HCT116 (cell line): ENCODE results near the gene PMAIP1. TPM values are rescaled to one million over a fixed set of nuclear protein-coding genes. Genes with fewer than 3 reads are reported as not detected.

ENCODE experiments used
- ATAC-seq: fragments of 200-7000 bp; cut with Tn5 transposase; 2 replicates; pipeline ENCODE4 v1.9.1; 2020; ENCODE audit warnings: mild to moderate bottlenecking, moderate library complexity
- BruUV-seq: library from RNA; stranded (reverse); fragments of 400-500 nt; replicated peaks from 2 replicates; lab custom pipeline; 2021; lab: Mats Ljungman, UMichigan
- CTCF ChIA-PET: fragments of 300-600 bp; sonication (Branson Sonifier 250); formaldehyde crosslinking; loops from one replicate; lab custom pipeline; 2021; ENCODE audit warnings: antibody characterized with exemption; lab: Charles Lee
- POLR2A ChIA-PET: fragments of 300-600, 350-600 bp; sonication (Branson Sonifier 250); formaldehyde crosslinking; loops from one replicate; lab custom pipeline; 2021; ENCODE audit warnings: antibody characterized with exemption; lab: Charles Lee
- RAD21 ChIA-PET, 2 experiments: fragments of 300-600 bp; sonication (Branson Sonifier 250); formaldehyde crosslinking; loops; one replicate each; lab custom pipeline; 2023; ENCODE audit warnings: low total read pairs in 2 of 2; ENCODE audit not compliant: uncharacterized antibody in 2 of 2, unreplicated experiment in 2 of 2, low non-redundant PET in 1 of 2; lab: Charles Lee
- DNase-seq: peaks from one replicate; pipeline ENCODE4 v3.0.0-alpha.2; 2010; ENCODE audit warnings: low read depth, low spot score
- H2AFZ ChIP-seq: fragments of 200-600 bp; shearing (Covaris generic), sonication (generic); 2 replicates; pipeline ENCODE4 v1.6.1; 2017; ENCODE audit warnings: low read depth, mixed run types, mixed read lengths, antibody characterized with exemption, low read length; ENCODE audit not compliant: poor library complexity, severe bottlenecking
- H3K27ac ChIP-seq: 2 replicates; pipeline ENCODE4 v1.5.1; 2012; ENCODE audit warnings: low read depth, low read length
- H3K27me3 ChIP-seq: fragments of 200-600 bp; sonication (generic); 2 replicates; pipeline ENCODE4 v1.6.1; 2016; ENCODE audit warnings: mixed run types, low read length, mixed read lengths; ENCODE audit not compliant: insufficient read depth
- H3K36me3 ChIP-seq, 2 experiments: fragments of 200-500 bp in 1 of 2; fragments of 200-600 bp in 1 of 2; sonication (Bioruptor generic) in 1 of 2; sonication (generic) in 1 of 2; 2 replicates each; pipeline versions ENCODE4 v1.5.1 to v1.6.1; 2014 to 2016; ENCODE audit warnings: low read length in 2 of 2, inconsistent platforms in 1 of 2, mixed read lengths in 1 of 2, mixed run types in 1 of 2; ENCODE audit not compliant: insufficient read depth in 2 of 2, control insufficient read depth in 1 of 2
- H3K4me1 ChIP-seq, 2 experiments: fragments of 200-600 bp in 1 of 2; sonication (generic) in 1 of 2; 2 replicates each; pipeline versions ENCODE4 v1.5.1 to v1.6.1; 2012 to 2017; ENCODE audit warnings: low read length in 2 of 2, inconsistent platforms in 1 of 2, mild to moderate bottlenecking in 1 of 2, mixed read lengths in 1 of 2, mixed run types in 1 of 2, moderate library complexity in 1 of 2; ENCODE audit not compliant: insufficient read depth in 2 of 2, control insufficient read depth in 1 of 2
- H3K4me2 ChIP-seq: fragments of 200-600 bp; sonication (generic); 2 replicates; pipeline ENCODE4 v1.6.1; 2017; ENCODE audit warnings: mixed run types, low read length, mixed read lengths
- H3K4me3 ChIP-seq, 2 experiments: fragments of 200-600 bp in 1 of 2; sonication (generic) in 1 of 2; replicated peaks in 1 of 2; 2 replicates each; pipeline ENCODE4 v1.5.1; 2011 to 2016; ENCODE audit warnings: low read length in 2 of 2, control low read depth in 1 of 2, low read depth in 1 of 2, mild to moderate bottlenecking in 1 of 2, mixed read lengths in 1 of 2, mixed run types in 1 of 2
- H3K79me2 ChIP-seq: fragments of 200-600 bp; sonication (generic); 2 replicates; pipeline ENCODE4 v1.6.1; 2017; ENCODE audit warnings: mild to moderate bottlenecking, mixed run types, low read length, moderate library complexity, mixed read lengths; ENCODE audit not compliant: insufficient read depth
- H3K9ac ChIP-seq: fragments of 200-600 bp; sonication (generic); 2 replicates; pipeline ENCODE4 v1.6.1; 2016; ENCODE audit warnings: low read length, mixed read lengths
- H3K9me2 ChIP-seq: fragments of 200-600 bp; sonication (generic), shearing (Covaris generic); 2 replicates; pipeline ENCODE4 v1.6.1; 2017; ENCODE audit warnings: mixed run types, mild to moderate bottlenecking, moderate library complexity; ENCODE audit not compliant: insufficient read depth
- H3K9me3 ChIP-seq, 2 experiments: fragments of 200-500 bp in 1 of 2; fragments of 200-600 bp in 1 of 2; sonication (Bioruptor generic) in 1 of 2; sonication (generic) in 1 of 2; 2 replicates each; pipeline ENCODE4 v1.6.1; 2014 to 2017; ENCODE audit warnings: low read length in 2 of 2, mixed read lengths in 2 of 2, inconsistent platforms in 1 of 2, low read depth in 1 of 2, mild to moderate bottlenecking in 1 of 2, mixed run types in 1 of 2, moderate library complexity in 1 of 2; ENCODE audit not compliant: control insufficient read depth in 1 of 2, insufficient read depth in 1 of 2
- H4K20me1 ChIP-seq: fragments of 200-600 bp; sonication (generic), shearing (Covaris generic); 2 replicates; pipeline ENCODE4 v1.6.1; 2017; ENCODE audit warnings: mixed run types, mild to moderate bottlenecking, moderate library complexity; ENCODE audit not compliant: insufficient read depth
- CTCF ChIP-seq, 3 experiments: fragments of 200-600 bp in 1 of 3; sonication (generic) in 1 of 3; IDR thresholded peaks in 2 of 3; conservative IDR thresholded peaks in 1 of 3; 2 replicates each; pipeline ENCODE4 v1.5.1; 2012 to 2017; ENCODE audit warnings: low read depth in 2 of 3, low read length in 2 of 3, antibody characterized with exemption in 1 of 3, borderline replicate concordance in 1 of 3, control low read depth in 1 of 3, mild to moderate bottlenecking in 1 of 3, mixed read lengths in 1 of 3, mixed run types in 1 of 3, moderate library complexity in 1 of 3; ENCODE audit not compliant: insufficient read depth in 1 of 3
- EGR1 ChIP-seq: IDR thresholded peaks from 2 replicates; pipeline ENCODE4 v1.6.1; 2012; ENCODE audit warnings: low read depth
- EZH2 ChIP-seq: fragments of 200-600 bp; sonication (generic); IDR thresholded peaks from 2 replicates; pipeline ENCODE4 v1.6.1; 2017; ENCODE audit warnings: antibody characterized with exemption, mixed run types
- FOSL1 ChIP-seq: IDR thresholded peaks from 2 replicates; pipeline ENCODE4 v1.6.1; 2012; ENCODE audit warnings: low read depth
- JUND ChIP-seq: IDR thresholded peaks from 2 replicates; pipeline ENCODE4 v1.6.1; 2012
- POLR2A ChIP-seq: IDR thresholded peaks from 2 replicates; pipeline ENCODE4 v1.7.0; 2011; ENCODE audit warnings: borderline replicate concordance; ENCODE audit not compliant: insufficient read depth, insufficient read length; ENCODE audit errors: extremely low read depth
- SIN3A ChIP-seq: IDR thresholded peaks from 2 replicates; pipeline ENCODE4 v1.6.1; 2012; ENCODE audit warnings: low read depth
- SRF ChIP-seq: IDR thresholded peaks from 2 replicates; pipeline ENCODE4 v1.6.1; 2012; ENCODE audit warnings: low read depth
- TCF7L2 ChIP-seq: IDR thresholded peaks from 2 replicates; pipeline ENCODE4 v1.7.0; 2011; ENCODE audit warnings: borderline replicate concordance, inconsistent platforms; ENCODE audit not compliant: insufficient read depth, insufficient read length; ENCODE audit errors: extremely low read depth
- ZNF274 ChIP-seq: fragments of 200-500 bp; sonication (Bioruptor generic); IDR thresholded peaks from 2 replicates; pipeline ENCODE4 v1.6.1; 2014; ENCODE audit warnings: mild to moderate bottlenecking, low read depth, low read length, inconsistent platforms
- intact Hi-C: fragments of 100-400 bp; cut with micrococcal nuclease; formaldehyde crosslinking; loops from 2 replicates; pipeline ENCODE4 v1.10.0; 2022
- total RNA-seq: library from RNA; stranded (reverse); gene quantifications from one replicate; pipeline ENCODE4 v1.2.1, GENCODE V29; 2021; ENCODE audit not compliant: unreplicated experiment

Gene PMAIP1
- total RNA-seq, 1 experiment from 2014 or later = 66.7 TPM

GRCh38 chr18:59893971-59894370, 5.8 kb upstream of the PMAIP1 start:
- POLR2A ChIA-PET = no interaction called here
- RAD21 ChIA-PET = no interaction called here
- DNase-seq = no peak
- intact Hi-C loops = no loop called here
- Histone ChIP-seq H3K27me3 (no peaks in the 10 kb centered on the region), H3K27ac (no peak overlapping the region), H4K20me1 (no peaks in the 10 kb centered on the region), H3K9me2 (no peaks in the 10 kb centered on the region), H3K36me3 (no peaks in the 10 kb centered on the region), H3K4me2 (no peak overlapping the region), H2AFZ (no peak overlapping the region), H3K9me3 (no peaks in the 10 kb centered on the region), H3K4me3 (no peak overlapping the region), H3K4me1 (peaks cover 6 to 9% of the 10 kb centered on the region in 2 experiments), H3K9ac (no peak overlapping the region), H3K79me2 (0 out of 2 replicates have a peak, but pooled peaks cover 4% of the 10 kb centered on the region)
- ATAC-seq = no peak
- CTCF ChIA-PET = no interaction called here
- no peak for TF ChIP-seq JUND
- no peak for TF ChIP-seq EGR1
- TF ChIP-seq ZNF274 = no peak
- no peak for TF ChIP-seq EZH2
- TF ChIP-seq SRF = no peak
- no peak for TF ChIP-seq FOSL1
- no peak for TF ChIP-seq TCF7L2
- TF ChIP-seq CTCF (IDR thresholded peaks at IDR 0.05 in 2 of 3, conservative IDR thresholded peaks at IDR 0.05 in 1 of 3; ENCODE audit: borderline replicate concordance in 1 of 3, insufficient read depth in 1 of 3, low read depth in 2 of 3, low read length in 2 of 3) = no peak
- no peak for TF ChIP-seq SIN3A
- no peak for TF ChIP-seq POLR2A
- BruUV-seq = no TSS peak
